HL-60/S4 treated with retinoic acid at 250 ng/mL for 4 days and 3 days (cell line): ENCODE data around the gene CSNK1E.

ENCODE experiments used
- in situ Hi-C: fragments of 300-500 bp; cut with MboI; formaldehyde crosslinking; loops from 2 replicates; pipeline ENCODE4 v1.7.0; 2022; ENCODE audit warnings: low sequenced_read_pairs

CSNK1E gene

GRCh38 chr22:38250643-38251340 is 66.4 kb downstream of the CSNK1E start:
- in situ Hi-C loops: no loop called here

DNA sequence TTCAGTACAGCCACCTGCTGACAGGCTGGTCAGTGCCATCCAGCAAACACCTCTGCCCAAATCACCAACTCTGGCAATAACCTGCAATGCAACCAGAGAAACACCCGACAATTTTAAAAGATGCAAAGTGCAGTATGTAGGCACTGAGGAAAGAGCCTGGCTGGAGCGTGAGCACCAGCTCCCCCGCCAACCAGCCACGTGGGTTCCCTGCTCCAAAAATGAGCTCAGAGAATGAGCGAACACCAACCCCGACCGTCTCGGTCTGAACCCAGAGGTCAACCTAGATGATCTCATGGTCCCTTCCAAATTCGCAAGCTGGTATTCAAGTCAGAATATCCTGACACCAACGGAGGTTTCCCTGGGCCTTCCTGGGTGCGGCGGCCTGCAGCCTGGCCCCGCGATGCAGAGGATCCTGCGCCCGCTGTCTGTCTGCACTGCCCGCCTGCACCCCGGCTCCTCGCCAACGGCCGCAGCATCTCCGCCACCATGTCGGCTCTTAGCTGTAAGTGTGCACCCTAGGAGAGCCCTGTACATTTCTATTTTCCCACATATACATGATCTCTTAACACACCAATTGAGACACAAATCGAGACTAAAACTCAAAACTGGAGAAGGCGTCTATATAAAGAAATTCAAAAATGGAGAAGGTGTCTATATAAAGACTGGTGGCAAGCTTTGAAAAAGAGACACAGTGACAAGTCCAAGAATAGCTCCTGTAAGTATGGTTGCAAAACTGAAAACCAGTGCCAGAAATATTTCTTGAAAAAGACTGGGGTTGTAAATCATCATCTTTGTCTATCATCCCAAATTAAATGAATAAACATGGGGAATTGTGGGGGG is 67.2 kb downstream of the CSNK1E start:
- in situ Hi-C loops: no loop called here

GRCh38 chr22:38249301-38249700 is 67.9 kb downstream of the CSNK1E start:
- in situ Hi-C loops: no loop called here

GRCh38 chr22:38248280-38248679 is 69.0 kb downstream of the CSNK1E start:
- in situ Hi-C loops: no loop called here

DNA sequence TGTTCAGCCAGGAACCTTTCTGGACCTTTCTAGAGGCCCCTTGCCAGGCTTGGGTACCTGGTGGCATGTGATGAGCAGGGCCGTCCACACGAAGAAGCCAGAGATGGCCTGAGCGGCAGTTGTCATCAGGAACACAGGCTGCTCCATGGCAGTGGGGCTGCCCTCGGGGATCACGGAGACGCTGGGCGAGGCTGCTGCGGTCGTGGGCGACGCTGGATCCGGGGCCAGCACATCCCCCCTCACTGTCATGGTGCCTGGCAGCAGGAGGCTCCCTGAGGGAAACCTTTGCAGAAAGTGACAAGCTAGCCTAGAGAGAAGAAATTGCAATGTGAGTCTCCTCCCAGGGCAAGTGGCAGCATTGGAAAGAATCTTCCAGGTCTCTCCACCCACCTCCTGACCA is 69.5 kb downstream of the CSNK1E start:
- in situ Hi-C loops: no loop called here

- in situ Hi-C loops: no loop called here
These were observed 70.5 kb downstream of the CSNK1E start for GRCh38 chr22:38246692-38247091.

GRCh38 chr22:38246046-38246658 is 71.1 kb downstream of the CSNK1E start:
- in situ Hi-C loops: no loop called here

- in situ Hi-C loops: no loop called here
These were observed 73.1 kb downstream of the CSNK1E start for GRCh38 chr22:38244106-38244505.

DNA sequence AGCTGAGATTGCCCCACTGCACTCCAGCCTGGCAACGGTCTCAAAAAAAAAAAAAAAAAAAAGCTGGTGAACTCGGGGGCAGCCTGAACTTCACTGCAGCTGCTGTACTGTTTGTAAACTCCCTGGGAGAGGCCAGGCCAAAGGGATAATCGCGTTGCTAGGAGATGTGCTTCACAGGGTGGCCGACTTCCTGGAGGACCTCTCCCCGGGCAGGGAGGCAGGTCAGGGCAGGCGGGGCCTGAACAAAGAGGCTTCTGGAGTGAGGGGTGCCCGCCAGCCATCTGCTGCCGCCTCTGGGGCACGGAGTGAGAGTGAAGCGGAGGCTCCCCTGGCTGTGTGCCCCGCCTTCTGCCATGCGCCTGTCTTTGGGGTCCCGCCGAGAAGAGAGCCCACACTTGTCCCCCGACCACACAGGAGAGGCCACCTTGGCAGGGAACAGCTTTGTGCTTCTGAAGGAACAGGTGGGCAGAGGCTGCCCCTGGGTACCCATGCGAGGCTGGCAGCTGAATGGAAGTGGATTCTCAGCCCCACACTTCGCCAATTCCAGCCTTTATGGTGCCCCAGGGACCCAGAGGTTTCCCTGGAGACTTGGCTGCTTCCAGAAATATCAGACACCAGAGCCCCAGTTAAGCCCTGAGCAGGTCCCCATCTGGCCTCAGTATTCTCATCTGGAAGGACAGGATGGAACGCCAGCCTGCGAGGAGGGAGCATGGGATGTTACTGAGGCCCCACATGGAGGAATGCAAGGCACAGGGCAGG is 74.0 kb downstream of the CSNK1E start:
- in situ Hi-C loops: no loop called here

- in situ Hi-C loops: no loop called here
These were observed 76.4 kb downstream of the CSNK1E start for GRCh38 chr22:38240734-38241252.
